HepG2 (cell line): Measurements from ENCODE around the gene KIAA1217. TPM values are rescaled to one million over a fixed set of nuclear protein-coding genes. Genes with fewer than 3 reads are reported as not detected.

Experiments used
- ATAC-seq: fragments of 200-7000 bp; cut with Tn5 transposase; 3 replicates; pipeline ENCODE4 v1.9.1; 2020; ENCODE audit warnings: mild to moderate bottlenecking, moderate library complexity
- BruUV-seq: library from RNA; stranded (reverse); fragments of 400-500 nt; replicated peaks from 2 replicates; lab custom pipeline; 2021; lab: Mats Ljungman, UMichigan
- CTCF ChIA-PET: fragments of 300-600 bp; formaldehyde crosslinking; extraction: SDS; loops from one replicate; lab custom pipeline; 2021; ENCODE audit warnings: low total read pairs, inconsistent platforms, low intra/inter-chr PET ratio; lab: Yijun Ruan, JAX
- POLR2A ChIA-PET: fragments of 350-600 bp; sonication (Branson Sonifier 250); formaldehyde crosslinking; loops from one replicate; lab custom pipeline; 2020; ENCODE audit warnings: antibody characterized with exemption, inconsistent platforms; lab: Yijun Ruan, JAX
- DNase-seq: peaks from one replicate; pipeline ENCODE4 v3.0.0-alpha.2; 2015; ENCODE audit warnings: low spot score
- FAIRE-seq: peaks from 3 replicates; lab custom pipeline; 2011; peaks lifted over from hg19 to GRCh38; lab: Jason Lieb, UNC
- H2AFZ ChIP-seq: one replicate; pipeline ENCODE4 v1.6.1; 2011; ENCODE audit warnings: low read length, inconsistent platforms
- H3K27ac ChIP-seq: fragments of 300-600 bp; 3 replicates; pipeline ENCODE4 v1.8.0; 2011; ENCODE audit warnings: mixed run types, mild to moderate bottlenecking, mixed read lengths, low read length, inconsistent platforms; ENCODE audit not compliant: insufficient read depth; ENCODE audit errors: extremely low read length
- H3K27me3 ChIP-seq, 2 experiments: fragments of 200-600 bp in 1 of 2; 2 replicates in 1 of 2; 3 replicates in 1 of 2; pipeline versions ENCODE4 v1.6.0 to v1.8.0; 2011; ENCODE audit warnings: low read length in 2 of 2, mild to moderate bottlenecking in 2 of 2, moderate library complexity in 2 of 2, inconsistent platforms in 1 of 2; ENCODE audit not compliant: insufficient read depth in 2 of 2, control insufficient read depth in 1 of 2
- H3K36me3 ChIP-seq, 2 experiments: fragments of 200-600 bp in 1 of 2; replicated peaks in 1 of 2; 2 replicates in 1 of 2; 3 replicates in 1 of 2; pipeline versions ENCODE4 v1.5.1 to v1.8.0; 2011; ENCODE audit warnings: low read length in 2 of 2, inconsistent platforms in 1 of 2; ENCODE audit not compliant: insufficient read depth in 2 of 2, control insufficient read depth in 1 of 2
- H3K4me1 ChIP-seq: 2 replicates; pipeline ENCODE4 v1.5.1; 2012; ENCODE audit warnings: low read length, inconsistent platforms; ENCODE audit not compliant: insufficient read depth
- H3K4me2 ChIP-seq: 2 replicates; pipeline ENCODE4 v1.6.0; 2011; ENCODE audit warnings: low read depth, low read length, inconsistent platforms
- H3K4me3 ChIP-seq, 3 experiments: fragments of 200-600 bp in 1 of 3; sonication (generic), shearing (Covaris generic) in 1 of 3; replicated peaks in 1 of 3; 2 replicates each; pipeline ENCODE4 v1.5.1; 2011 to 2016; ENCODE audit warnings: low read length in 3 of 3, inconsistent platforms in 2 of 3, low read depth in 2 of 3, mild to moderate bottlenecking in 2 of 3, control low read depth in 1 of 3, mixed read lengths in 1 of 3; ENCODE audit not compliant: insufficient read depth in 1 of 3
- H3K79me2 ChIP-seq: one replicate; pipeline ENCODE4 v1.6.1; 2011; ENCODE audit warnings: low read length, inconsistent platforms; ENCODE audit not compliant: insufficient read depth
- H3K9ac ChIP-seq: 2 replicates; pipeline ENCODE4 v1.6.0; 2011; ENCODE audit warnings: mild to moderate bottlenecking, low read depth, low read length, inconsistent platforms; ENCODE audit not compliant: insufficient read depth
- H3K9me3 ChIP-seq: 2 replicates; pipeline ENCODE4 v1.5.1; 2012; ENCODE audit warnings: mild to moderate bottlenecking, low read length
- H4K20me1 ChIP-seq: 2 replicates; pipeline ENCODE4 v1.6.0; 2011; ENCODE audit warnings: inconsistent platforms, mild to moderate bottlenecking, low read length, moderate library complexity; ENCODE audit not compliant: insufficient read depth
- IKZF4 ChIP-seq: sonication (generic); formaldehyde crosslinking; IDR thresholded peaks from 2 replicates; pipeline ENCODE4 v1.5.1; 2020; ENCODE audit warnings: borderline replicate concordance, mild to moderate bottlenecking, low read depth, missing genetic modification reagents; ENCODE audit errors: not compliant biosample characterization
- MATR3 ChIP-seq: sonication (generic); formaldehyde crosslinking; IDR thresholded peaks from 2 replicates; pipeline ENCODE4 v1.4.0; 2020; ENCODE audit warnings: missing genetic modification reagents
- PITX1 ChIP-seq: sonication (generic); formaldehyde crosslinking; IDR thresholded peaks from 2 replicates; pipeline ENCODE4 v1.5.1; 2020; ENCODE audit warnings: mild to moderate bottlenecking, missing genetic modification reagents
- RXRB ChIP-seq: IDR thresholded peaks from 2 replicates; pipeline ENCODE4 v1.6.1; 2016; ENCODE audit warnings: borderline replicate concordance, missing genetic modification reagents, missing compliant biosample characterization
- SMYD3 ChIP-seq: sonication (generic); formaldehyde crosslinking; IDR thresholded peaks from 2 replicates; pipeline ENCODE4 v1.8.1; 2023; ENCODE audit warnings: mild to moderate bottlenecking, missing genetic modification reagents
- SOX13 ChIP-seq, 3 experiments: fragments of 450-650 bp in 1 of 3; sonication (generic) in 1 of 3; formaldehyde crosslinking in 1 of 3; IDR thresholded peaks in 2 of 3; conservative IDR thresholded peaks in 1 of 3; 2 replicates each; pipeline versions ENCODE4 v1.5.0 to v1.6.1; 2016 to 2020; ENCODE audit warnings: antibody characterized with exemption in 1 of 3, mild to moderate bottlenecking in 1 of 3, missing compliant biosample characterization in 1 of 3, missing genetic modification reagents in 1 of 3, moderate library complexity in 1 of 3
- SOX5 ChIP-seq: IDR thresholded peaks from 2 replicates; pipeline ENCODE4 v1.6.1; 2016; ENCODE audit warnings: borderline replicate concordance
- SP2 ChIP-seq: sonication (generic); formaldehyde crosslinking; IDR thresholded peaks from 2 replicates; pipeline ENCODE4 v1.5.1; 2020; ENCODE audit warnings: mild to moderate bottlenecking, missing genetic modification reagents
- TBL1XR1 ChIP-seq: fragments of 150-350 bp; IDR thresholded peaks from 2 replicates; pipeline ENCODE4 v1.6.1; 2014; ENCODE audit warnings: borderline replicate concordance, low read length; ENCODE audit not compliant: partially characterized antibody
- ZNF317 ChIP-seq: sonication (generic); formaldehyde crosslinking; IDR thresholded peaks from 2 replicates; pipeline ENCODE4 v1.5.0; 2020; ENCODE audit warnings: mild to moderate bottlenecking, missing genetic modification reagents
- ZNF441 ChIP-seq: sonication (generic); formaldehyde crosslinking; IDR thresholded peaks from 2 replicates; pipeline ENCODE4 v1.7.0; 2021; ENCODE audit warnings: missing genetic modification reagents, borderline replicate concordance
- WGBS: methylation state at CpG from one replicate; pipeline ENCODE4 v1.1.6; 2017; ENCODE audit warnings: low lambda C conversion rate; 5-methylcytosine and 5-hydroxymethylcytosine counted together
- in situ Hi-C: cut with HindIII; loops from 2 replicates; pipeline ENCODE4 v1.10.0; 2017; ENCODE audit warnings: low pct_unique_long_range_greater_than_20kb; ENCODE audit not compliant: extremely low pct_ligation_motif_present
- intact Hi-C: fragments of 100-400 bp; cut with micrococcal nuclease; formaldehyde crosslinking; loops from one replicate; pipeline ENCODE4 v1.10.0; 2022; ENCODE audit not compliant: unreplicated experiment
- polyA plus RNA-seq, 8 experiments: library from polyadenylated mRNA; depleted of rRNA in 3 of 8; stranded (reverse) in 7 of 8; unstranded in 1 of 8; fragments of >200 nt; fragmentation: Illumina TruSeq in 4 of 8; extraction: Trizol in 4 of 8; gene quantifications; 2 replicates each; pipeline versions ENCODE4 v1.2.1 to v1.2.3, GENCODE V29; 2011 to 2016; ENCODE audit warnings: low read depth in 4 of 8, missing spikeins in 1 of 8, mixed read lengths in 1 of 8; ENCODE audit not compliant: insufficient read depth in 1 of 8
- total RNA-seq, 5 experiments: library from RNA; depleted of rRNA; stranded (reverse); fragments of >200 nt; fragmentation: Illumina TruSeq; extraction: Trizol; gene quantifications; 2 replicates each; pipeline ENCODE4 v1.2.3, GENCODE V29; 2016; ENCODE audit warnings: low read depth in 1 of 5
- TF ChIP-seq, protein P1 (sequence below): IDR thresholded peaks from 2 replicates; pipeline ENCODE4 v1.6.1; 2012; ENCODE audit warnings: low read depth, low read length, improper control_type of control experiment
- TF ChIP-seq, protein P2 (sequence below): sonication (generic); formaldehyde crosslinking; IDR thresholded peaks from 2 replicates; pipeline ENCODE4 v1.4.0; 2020; ENCODE audit warnings: missing genetic modification reagents
- TF ChIP-seq, protein P3 (sequence below): sonication (generic); formaldehyde crosslinking; IDR thresholded peaks from 2 replicates; pipeline ENCODE4 v1.4.0; 2020; ENCODE audit warnings: missing genetic modification reagents, low read depth, mild to moderate bottlenecking, borderline replicate concordance

Gene KIAA1217
- total and polyA plus RNA-seq, 2 of the 13 experiments (the other 11 are each of a cell fraction or from before 2014, with no cell fraction given): 4.6 to 10.9 TPM

DNA sequence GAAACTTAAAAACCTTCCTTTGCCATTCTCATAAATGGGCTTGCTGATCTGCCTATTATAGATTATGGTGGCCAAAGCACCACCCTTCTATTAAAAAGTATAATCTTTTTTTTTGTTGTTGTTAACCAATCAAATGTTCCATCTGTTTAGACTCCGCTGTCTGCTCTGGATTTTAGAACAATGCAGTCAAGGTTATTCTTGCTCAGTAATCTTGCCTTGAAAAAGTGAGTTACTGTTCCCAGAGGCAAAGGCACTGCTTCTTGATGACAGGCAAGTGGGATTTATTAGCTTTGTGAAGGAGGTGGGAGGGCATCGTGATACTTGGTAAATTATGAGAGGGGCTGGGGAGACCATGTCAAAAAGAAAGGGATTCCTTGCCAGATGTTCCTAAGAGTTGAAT, 143.5 kb downstream of the KIAA1217 start:
- ATAC-seq (no peak), FAIRE-seq (no peak), DNase-seq (no peak)
- POLR2A ChIA-PET: no interaction called here
- H2AFZ ChIP-seq: no peak overlapping the region
- H3K9ac ChIP-seq: no peak overlapping the region
- TF ChIP-seq, protein P1, sequence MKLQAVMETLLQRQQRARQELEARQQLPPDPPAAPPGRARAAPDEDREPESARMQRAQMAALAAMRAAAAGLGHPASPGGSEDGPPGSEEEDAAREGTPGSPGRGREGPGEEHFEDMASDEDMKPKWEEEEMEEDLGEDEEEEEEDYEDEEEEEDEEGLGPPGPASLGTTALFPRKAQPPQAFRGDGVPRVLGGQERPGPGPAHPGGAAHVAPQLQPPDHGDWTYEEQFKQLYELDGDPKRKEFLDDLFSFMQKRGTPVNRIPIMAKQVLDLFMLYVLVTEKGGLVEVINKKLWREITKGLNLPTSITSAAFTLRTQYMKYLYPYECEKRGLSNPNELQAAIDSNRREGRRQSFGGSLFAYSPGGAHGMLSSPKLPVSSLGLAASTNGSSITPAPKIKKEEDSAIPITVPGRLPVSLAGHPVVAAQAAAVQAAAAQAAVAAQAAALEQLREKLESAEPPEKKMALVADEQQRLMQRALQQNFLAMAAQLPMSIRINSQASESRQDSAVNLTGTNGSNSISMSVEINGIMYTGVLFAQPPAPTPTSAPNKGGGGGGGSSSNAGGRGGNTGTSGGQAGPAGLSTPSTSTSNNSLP: no peak
- TF ChIP-seq, protein P2, sequence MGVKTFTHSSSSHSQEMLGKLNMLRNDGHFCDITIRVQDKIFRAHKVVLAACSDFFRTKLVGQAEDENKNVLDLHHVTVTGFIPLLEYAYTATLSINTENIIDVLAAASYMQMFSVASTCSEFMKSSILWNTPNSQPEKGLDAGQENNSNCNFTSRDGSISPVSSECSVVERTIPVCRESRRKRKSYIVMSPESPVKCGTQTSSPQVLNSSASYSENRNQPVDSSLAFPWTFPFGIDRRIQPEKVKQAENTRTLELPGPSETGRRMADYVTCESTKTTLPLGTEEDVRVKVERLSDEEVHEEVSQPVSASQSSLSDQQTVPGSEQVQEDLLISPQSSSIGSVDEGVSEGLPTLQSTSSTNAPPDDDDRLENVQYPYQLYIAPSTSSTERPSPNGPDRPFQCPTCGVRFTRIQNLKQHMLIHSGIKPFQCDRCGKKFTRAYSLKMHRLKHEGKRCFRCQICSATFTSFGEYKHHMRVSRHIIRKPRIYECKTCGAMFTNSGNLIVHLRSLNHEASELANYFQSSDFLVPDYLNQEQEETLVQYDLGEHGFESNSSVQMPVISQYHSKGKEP: no peak
- BruUV-seq: no TSS peak
- H4K20me1 ChIP-seq: no peaks in the 10 kb centered on the region
- H3K9me3 ChIP-seq: no peaks in the 10 kb centered on the region
- intact Hi-C loops (no loop called here), in situ Hi-C loops (no loop called here)
- no peaks in the 10 kb centered on the region for H3K27me3 ChIP-seq
- CTCF ChIA-PET: no interaction called here
- H3K36me3 ChIP-seq: peaks cover 0 to 3% of the 10 kb centered on the region in 2 experiments; a peak in 1 of 5 replicates
- H3K4me3 ChIP-seq: no peak overlapping the region
- no peaks in the 10 kb centered on the region for H3K79me2 ChIP-seq
- 96% methylated on average over 2 of the region's 2 CpGs for WGBS
- no peak overlapping the region for H3K27ac ChIP-seq
- H3K4me2 ChIP-seq: no peak overlapping the region
- no peaks in the 10 kb centered on the region for H3K4me1 ChIP-seq

DNA sequence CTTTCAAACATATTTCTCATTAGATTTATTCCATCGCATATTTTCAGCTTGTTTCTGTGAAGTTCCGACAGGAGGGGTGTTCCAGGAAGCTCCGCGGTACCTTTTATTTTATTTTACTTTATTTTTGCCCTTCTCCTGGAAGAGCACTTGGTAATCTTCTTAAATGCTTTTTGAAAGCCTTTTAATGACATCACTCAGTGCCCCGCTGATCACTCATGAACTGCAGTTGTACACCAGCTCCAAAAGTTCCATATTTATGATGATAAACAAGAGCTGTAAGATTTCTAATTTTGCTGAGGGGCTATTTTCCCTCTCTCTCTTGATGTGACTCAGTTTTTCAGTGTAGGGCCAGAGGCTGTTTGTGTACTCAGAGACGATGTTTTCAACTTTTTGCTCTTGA, 144.4 kb downstream of the KIAA1217 start:
- H3K4me3 ChIP-seq: no peak overlapping the region
- H3K4me1 ChIP-seq: no peaks in the 10 kb centered on the region
- intact Hi-C loops (no loop called here), in situ Hi-C loops (no loop called here)
- peaks cover 0 to 3% of the 10 kb centered on the region in 2 experiments; a peak in 1 of 5 replicates for H3K36me3 ChIP-seq
- H4K20me1 ChIP-seq: no peaks in the 10 kb centered on the region
- DNase-seq (no peak), ATAC-seq (no peak), FAIRE-seq (no peak)
- no peak overlapping the region for H2AFZ ChIP-seq
- H3K9me3 ChIP-seq: no peaks in the 10 kb centered on the region
- 98% methylated on average over 6 of the region's 6 CpGs for WGBS
- POLR2A ChIA-PET: no interaction called here
- no peak overlapping the region for H3K4me2 ChIP-seq
- no peak overlapping the region for H3K9ac ChIP-seq
- CTCF ChIA-PET: no interaction called here
- no peaks in the 10 kb centered on the region for H3K79me2 ChIP-seq
- H3K27me3 ChIP-seq: no peaks in the 10 kb centered on the region
- no peak overlapping the region for H3K27ac ChIP-seq
- no TSS peak for BruUV-seq
- no peak for TF ChIP-seq TBL1XR1
- TF ChIP-seq ZNF441 (CRISPR knock-in tag): no peak
- no peak for TF ChIP-seq RXRB (CRISPR knock-in tag)
- no peak for TF ChIP-seq SP2 (CRISPR knock-in tag)
- no peak for TF ChIP-seq MATR3 (CRISPR knock-in tag)
- no peak for TF ChIP-seq SMYD3 (CRISPR knock-in tag)
- no peak for TF ChIP-seq ZNF317
- TF ChIP-seq SOX13 (IDR thresholded peaks at IDR 0.05): no peak
- no peak for TF ChIP-seq SOX13 (CRISPR knock-in tag; conservative IDR thresholded peaks at IDR 0.05 in 1 of 2, IDR thresholded peaks at IDR 0.05 in 1 of 2)
- TF ChIP-seq IKZF4 (CRISPR knock-in tag): no peak
- TF ChIP-seq PITX1: no peak
- TF ChIP-seq, protein P3, sequence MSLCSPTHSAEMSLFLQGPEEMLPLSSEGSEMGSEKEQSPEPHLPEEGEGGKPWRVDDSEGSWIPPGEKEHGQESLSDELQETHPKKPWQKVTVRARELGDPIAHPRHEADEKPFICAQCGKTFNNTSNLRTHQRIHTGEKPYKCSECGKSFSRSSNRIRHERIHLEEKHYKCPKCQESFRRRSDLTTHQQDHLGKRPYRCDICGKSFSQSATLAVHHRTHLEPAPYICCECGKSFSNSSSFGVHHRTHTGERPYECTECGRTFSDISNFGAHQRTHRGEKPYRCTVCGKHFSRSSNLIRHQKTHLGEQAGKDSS (CRISPR knock-in tag): no peak
- no peak for TF ChIP-seq SOX5 (CRISPR knock-in tag)
